ENCODE data around the gene CMTM2. TPM values are rescaled to one million over a fixed set of nuclear protein-coding genes. Genes with fewer than 3 reads are reported as not detected.

Gene CMTM2
- total RNA-seq, 2 experiments from 2014 or later, result not detected

DNA sequence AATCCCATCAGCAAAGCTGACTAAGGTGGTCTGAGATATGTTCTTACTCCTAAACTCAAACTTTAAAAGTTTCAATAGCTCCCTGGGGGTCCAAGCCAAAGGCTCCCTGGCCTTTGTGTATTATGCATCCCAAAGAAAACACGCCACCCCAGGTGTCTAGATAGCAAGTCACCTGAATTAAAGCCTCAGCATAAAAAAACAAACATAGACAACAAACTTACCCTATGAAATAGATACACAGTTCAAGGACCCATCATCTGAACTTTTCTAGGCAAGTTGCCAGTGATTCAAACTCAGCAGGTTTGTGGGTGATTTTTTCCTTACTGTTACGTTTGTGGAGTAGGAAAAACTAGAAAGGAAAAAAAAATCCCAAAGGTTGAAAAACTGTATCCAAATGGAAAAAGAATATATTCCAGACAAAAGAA is 37.8 kb downstream of the CMTM2 start:
- H3K9me3 Mint-ChIP-seq, result no peaks in the 10 kb centered on the region
- POLR2A ChIA-PET, result interaction anchor here (0.8 kb wide), 1 partner anchor 213 kb away, joined by 3 read pairs; no protein-coding TSS in a partner anchor

DNA sequence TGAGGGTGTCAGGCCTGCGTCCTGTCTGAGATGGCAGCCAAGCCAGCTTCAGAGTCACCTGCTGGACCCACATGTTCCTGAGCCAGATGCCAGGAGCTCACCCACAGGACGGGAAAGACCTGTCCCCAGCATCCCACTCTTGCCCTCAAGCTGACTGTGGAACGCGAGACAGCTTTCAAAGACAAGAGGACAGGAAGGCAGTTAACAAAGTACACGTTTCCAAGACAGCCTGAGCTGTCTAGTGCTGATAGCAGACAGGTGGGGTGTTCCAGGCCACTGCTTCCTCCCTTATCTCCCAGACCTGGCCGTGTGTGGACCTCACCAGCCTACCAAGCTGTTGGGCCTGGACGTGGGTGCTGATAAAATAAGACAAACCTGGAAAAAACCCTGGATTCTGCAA is 38.5 kb downstream of the CMTM2 start:
- no peaks in the 10 kb centered on the region for H3K27me3 Mint-ChIP-seq
- TF ChIP-seq, protein P1, sequence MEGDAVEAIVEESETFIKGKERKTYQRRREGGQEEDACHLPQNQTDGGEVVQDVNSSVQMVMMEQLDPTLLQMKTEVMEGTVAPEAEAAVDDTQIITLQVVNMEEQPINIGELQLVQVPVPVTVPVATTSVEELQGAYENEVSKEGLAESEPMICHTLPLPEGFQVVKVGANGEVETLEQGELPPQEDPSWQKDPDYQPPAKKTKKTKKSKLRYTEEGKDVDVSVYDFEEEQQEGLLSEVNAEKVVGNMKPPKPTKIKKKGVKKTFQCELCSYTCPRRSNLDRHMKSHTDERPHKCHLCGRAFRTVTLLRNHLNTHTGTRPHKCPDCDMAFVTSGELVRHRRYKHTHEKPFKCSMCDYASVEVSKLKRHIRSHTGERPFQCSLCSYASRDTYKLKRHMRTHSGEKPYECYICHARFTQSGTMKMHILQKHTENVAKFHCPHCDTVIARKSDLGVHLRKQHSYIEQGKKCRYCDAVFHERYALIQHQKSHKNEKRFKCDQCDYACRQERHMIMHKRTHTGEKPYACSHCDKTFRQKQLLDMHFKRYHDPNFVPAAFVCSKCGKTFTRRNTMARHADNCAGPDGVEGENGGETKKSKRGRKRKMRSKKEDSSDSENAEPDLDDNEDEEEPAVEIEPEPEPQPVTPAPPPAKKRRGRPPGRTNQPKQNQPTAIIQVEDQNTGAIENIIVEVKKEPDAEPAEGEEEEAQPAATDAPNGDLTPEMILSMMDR (IDR thresholded peaks at IDR 0.05), result no peak
- ATAC-seq (ENCODE audit: poor library complexity) (no peak), DNase-seq (no peak)
- Histone ChIP-seq H3K4me1 (ENCODE audit: insufficient read depth, low read length) (no peaks in the 10 kb centered on the region), H3K36me3 (ENCODE audit: insufficient read depth, low read length) (peaks cover 10% of the 10 kb centered on the region), H3K9me3 (ENCODE audit: control insufficient read depth in 1 of 2, insufficient read depth in 1 of 2, low read length in 2 of 2) (no peaks in the 10 kb centered on the region), H3K27ac (ENCODE audit: low read depth in 1 of 2, low read length in 2 of 2) (no peak overlapping the region), H3K27me3 (ENCODE audit: control insufficient read depth in 1 of 2, insufficient read depth in 2 of 2, low read length in 2 of 2) (no peaks in the 10 kb centered on the region), H3K4me3 (ENCODE audit: low read length) (no peak overlapping the region)
- no peak overlapping the region for H3K4me3 Mint-ChIP-seq
- ChIA-PET POLR2A (interaction anchor here (0.6 kb wide), 1 partner anchor 86 kb away, joined by 3 read pairs; no protein-coding TSS in a partner anchor), CTCF (interaction anchor here (1.4 kb wide), 1 partner anchor 9 kb away, joined by 7 read pairs; no protein-coding TSS in a partner anchor)
- H3K27ac Mint-ChIP-seq, result no peak overlapping the region
- intact Hi-C loops (cut with DNase I, micrococcal nuclease), result no loop called here
- no peaks in the 10 kb centered on the region for H3K4me1 Mint-ChIP-seq (ENCODE audit: low read depth)
- H3K9me3 Mint-ChIP-seq, result no peaks in the 10 kb centered on the region
- peaks cover 12% of the 10 kb centered on the region for H3K36me3 Mint-ChIP-seq (ENCODE audit: low read depth)

More for the DNA sequence above, 37.8 kb downstream of the CMTM2 start:
- no peak for DNase-seq
- Histone ChIP-seq H3K9me3 (ENCODE audit: control insufficient read depth in 1 of 2, insufficient read depth in 1 of 2, low read length in 2 of 2) (no peaks in the 10 kb centered on the region), H3K36me3 (ENCODE audit: insufficient read depth, low read length) (peaks cover 17% of the 10 kb centered on the region), H3K4me3 (ENCODE audit: low read length) (no peak overlapping the region), H3K27ac (ENCODE audit: low read depth in 1 of 2, low read length in 2 of 2) (no peak overlapping the region), H3K4me1 (ENCODE audit: insufficient read depth, low read length) (no peaks in the 10 kb centered on the region), H3K27me3 (ENCODE audit: control insufficient read depth in 1 of 2, insufficient read depth in 2 of 2, low read length in 2 of 2) (no peaks in the 10 kb centered on the region)
- no peak overlapping the region for H3K4me3 Mint-ChIP-seq
- ATAC-seq (ENCODE audit: poor library complexity), result no peak
- TF ChIP-seq, protein P1 (IDR thresholded peaks at IDR 0.05), result no peak
- peaks cover 19% of the 10 kb centered on the region for H3K36me3 Mint-ChIP-seq (ENCODE audit: low read depth)
- H3K27ac Mint-ChIP-seq, result no peak overlapping the region
- H3K4me1 Mint-ChIP-seq (ENCODE audit: low read depth), result no peaks in the 10 kb centered on the region
- CTCF ChIA-PET, result no interaction called here
- no peaks in the 10 kb centered on the region for H3K27me3 Mint-ChIP-seq
- intact Hi-C loops (cut with DNase I, micrococcal nuclease), result no loop called here

DNA sequence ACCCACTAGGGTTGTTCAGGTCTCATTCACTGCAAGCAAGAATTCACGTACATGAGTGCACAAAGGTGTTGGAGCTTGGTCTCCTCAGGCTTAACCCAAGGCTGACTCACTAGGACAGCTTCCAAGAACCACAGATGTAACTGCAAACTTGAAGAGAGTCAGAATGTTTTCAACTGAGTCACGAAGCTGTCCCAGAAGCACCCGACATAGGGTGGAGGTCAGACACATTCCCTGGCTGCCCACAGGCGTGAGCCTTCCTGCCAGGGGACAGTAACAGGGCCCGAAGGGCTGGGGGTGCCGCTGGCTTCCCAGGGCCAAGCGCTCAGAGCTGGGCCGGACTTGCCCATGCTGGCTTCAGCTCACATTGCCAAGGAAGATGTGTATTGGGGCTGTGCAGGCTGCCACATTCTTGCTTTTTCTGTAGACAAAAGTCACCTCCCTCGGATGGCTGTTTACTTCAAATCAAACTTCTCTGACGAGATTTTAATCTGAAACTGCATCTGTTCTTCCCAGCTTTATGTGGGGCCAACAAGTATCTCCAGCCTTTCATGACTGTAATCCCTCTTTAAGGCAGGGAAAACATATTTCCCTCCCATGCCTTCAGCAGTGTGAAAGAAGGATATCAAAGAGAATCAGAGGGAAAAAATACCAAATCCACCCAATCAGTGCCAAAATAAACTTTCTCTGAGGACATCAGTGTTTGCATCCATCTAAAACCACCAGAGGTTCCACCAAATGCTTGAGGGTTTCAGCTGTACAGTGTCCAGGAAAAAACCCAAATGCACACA is 39.5 kb downstream of the CMTM2 start:
- Histone ChIP-seq H3K9me3 (ENCODE audit: control insufficient read depth in 1 of 2, insufficient read depth in 1 of 2, low read length in 2 of 2) (no peaks in the 10 kb centered on the region), H3K4me3 (ENCODE audit: low read length) (no peak overlapping the region), H3K27ac (ENCODE audit: low read depth in 1 of 2, low read length in 2 of 2) (no peak overlapping the region), H3K4me1 (ENCODE audit: insufficient read depth, low read length) (no peaks in the 10 kb centered on the region), H3K36me3 (ENCODE audit: insufficient read depth, low read length) (no peaks in the 10 kb centered on the region), H3K27me3 (ENCODE audit: control insufficient read depth in 1 of 2, insufficient read depth in 2 of 2, low read length in 2 of 2) (no peaks in the 10 kb centered on the region)
- Mint-ChIP-seq H3K27ac (no peak overlapping the region), H3K9me3 (no peaks in the 10 kb centered on the region), H3K27me3 (no peaks in the 10 kb centered on the region), H3K4me3 (no peak overlapping the region), H3K36me3 (ENCODE audit: low read depth) (peaks cover 3% of the 10 kb centered on the region), H3K4me1 (ENCODE audit: low read depth) (no peaks in the 10 kb centered on the region)
- ChIA-PET POLR2A (no interaction called here), CTCF (interaction anchor here (1.4 kb wide), 1 partner anchor 10 kb away, joined by 7 read pairs; no protein-coding TSS in a partner anchor)
- ATAC-seq (ENCODE audit: poor library complexity), result no peak
- TF ChIP-seq, protein P1 (IDR thresholded peaks at IDR 0.05), result no peak
- no peak for DNase-seq
- intact Hi-C loops (cut with DNase I, micrococcal nuclease), result no loop called here

Data from CD4-positive, alpha-beta T cell (primary cell).